ENCODE results near the gene RMND5B.

The RMND5B gene

DNA sequence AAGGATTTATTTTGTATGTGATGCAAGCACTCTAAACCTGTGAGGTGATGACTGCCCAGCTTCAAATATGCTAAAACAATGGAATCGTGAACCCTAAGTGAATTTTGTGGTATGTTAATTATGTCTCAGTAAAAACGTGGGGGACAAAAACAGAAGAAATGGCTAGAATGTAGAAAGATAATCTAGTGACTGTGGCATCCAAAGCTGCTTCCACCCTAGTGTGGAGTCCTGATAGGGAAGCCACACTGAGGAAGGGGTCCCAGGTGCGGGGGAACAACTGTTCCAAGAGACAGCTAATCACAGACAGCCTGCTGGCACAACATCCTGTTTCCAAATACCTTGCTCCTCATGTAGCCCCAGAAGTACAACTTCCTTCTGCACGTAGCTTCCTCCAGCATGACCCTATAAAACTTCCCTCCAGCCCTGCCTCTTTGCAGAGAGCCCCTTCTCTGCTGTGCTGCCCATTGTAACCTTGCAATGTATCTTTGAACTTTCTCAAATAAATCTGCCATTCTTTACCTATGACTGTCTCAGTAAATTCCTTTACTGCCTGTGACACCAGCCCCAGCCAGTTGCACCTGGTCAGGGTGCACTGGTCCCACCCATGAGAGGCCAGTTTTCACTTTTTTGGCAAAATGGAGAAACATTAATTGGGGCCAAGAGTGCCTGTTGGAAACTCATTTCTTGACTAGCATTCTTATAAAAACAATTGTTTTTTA, 51.5 kb downstream of the RMND5B start:
- TF ChIP-seq ZFX (IDR thresholded peaks at IDR 0.05), result no peak
- TF ChIP-seq, protein P1, sequence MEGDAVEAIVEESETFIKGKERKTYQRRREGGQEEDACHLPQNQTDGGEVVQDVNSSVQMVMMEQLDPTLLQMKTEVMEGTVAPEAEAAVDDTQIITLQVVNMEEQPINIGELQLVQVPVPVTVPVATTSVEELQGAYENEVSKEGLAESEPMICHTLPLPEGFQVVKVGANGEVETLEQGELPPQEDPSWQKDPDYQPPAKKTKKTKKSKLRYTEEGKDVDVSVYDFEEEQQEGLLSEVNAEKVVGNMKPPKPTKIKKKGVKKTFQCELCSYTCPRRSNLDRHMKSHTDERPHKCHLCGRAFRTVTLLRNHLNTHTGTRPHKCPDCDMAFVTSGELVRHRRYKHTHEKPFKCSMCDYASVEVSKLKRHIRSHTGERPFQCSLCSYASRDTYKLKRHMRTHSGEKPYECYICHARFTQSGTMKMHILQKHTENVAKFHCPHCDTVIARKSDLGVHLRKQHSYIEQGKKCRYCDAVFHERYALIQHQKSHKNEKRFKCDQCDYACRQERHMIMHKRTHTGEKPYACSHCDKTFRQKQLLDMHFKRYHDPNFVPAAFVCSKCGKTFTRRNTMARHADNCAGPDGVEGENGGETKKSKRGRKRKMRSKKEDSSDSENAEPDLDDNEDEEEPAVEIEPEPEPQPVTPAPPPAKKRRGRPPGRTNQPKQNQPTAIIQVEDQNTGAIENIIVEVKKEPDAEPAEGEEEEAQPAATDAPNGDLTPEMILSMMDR (conservative IDR thresholded peaks at IDR 0.05), result no peak
- H3K27ac ChIP-seq, result no peak overlapping the region

DNA sequence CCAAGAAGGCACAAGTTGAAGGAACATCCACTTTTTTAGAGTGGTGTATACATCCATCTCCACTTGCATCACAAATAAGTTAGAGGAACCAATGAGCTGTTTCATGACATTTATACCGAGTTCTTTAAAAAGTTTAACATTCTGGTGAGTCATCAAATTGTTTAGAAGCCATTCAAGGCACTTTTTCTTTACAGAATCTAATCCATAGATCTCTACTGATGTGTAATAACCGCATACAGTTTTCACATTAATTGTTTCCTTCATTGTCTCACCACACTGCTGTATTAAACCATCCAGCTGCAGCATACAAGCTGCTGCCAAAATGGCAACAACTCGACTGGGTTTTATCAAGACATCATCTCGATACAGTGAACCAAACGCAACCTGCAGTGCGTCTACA, 55.6 kb downstream of the RMND5B start:
- no peak overlapping the region for H3K27ac ChIP-seq

DNA sequence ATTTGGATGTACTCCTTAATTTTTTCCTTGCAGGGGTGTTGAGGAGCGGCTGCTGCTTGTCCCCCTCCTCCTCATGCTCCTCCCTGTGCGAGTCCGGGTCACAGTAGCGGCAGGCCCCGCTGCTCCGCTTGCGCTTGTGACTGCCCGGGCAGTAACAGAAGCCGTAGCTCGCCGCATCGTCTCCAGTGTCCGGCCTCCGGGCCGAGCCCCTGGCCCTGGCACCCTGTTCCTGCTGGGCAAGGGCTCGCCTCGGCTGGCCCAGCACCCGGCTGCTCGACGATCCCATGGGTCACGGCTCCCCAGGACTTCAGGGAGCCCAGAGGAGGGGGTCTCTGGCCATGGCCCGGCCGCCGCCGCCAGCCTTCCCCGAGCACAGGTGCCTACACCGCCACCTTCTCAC, 56.2 kb downstream of the RMND5B start, which contains the start of gene GMCL2:
Gene GMCL2, minus strand, starts transcription at position 358 of the 400 bp plus-strand sequence. Its CDS starts 72 bp downstream, at position 286.
- no peak for TF ChIP-seq ZFX (IDR thresholded peaks at IDR 0.05)
- no peak within 1 kb of the TSS for H3K27ac ChIP-seq

More for the DNA sequence above, 55.6 kb downstream of the RMND5B start:
- TF ChIP-seq, protein P1 (conservative IDR thresholded peaks at IDR 0.05), result no peak
- no peak for TF ChIP-seq ZFX (IDR thresholded peaks at IDR 0.05)

DNA sequence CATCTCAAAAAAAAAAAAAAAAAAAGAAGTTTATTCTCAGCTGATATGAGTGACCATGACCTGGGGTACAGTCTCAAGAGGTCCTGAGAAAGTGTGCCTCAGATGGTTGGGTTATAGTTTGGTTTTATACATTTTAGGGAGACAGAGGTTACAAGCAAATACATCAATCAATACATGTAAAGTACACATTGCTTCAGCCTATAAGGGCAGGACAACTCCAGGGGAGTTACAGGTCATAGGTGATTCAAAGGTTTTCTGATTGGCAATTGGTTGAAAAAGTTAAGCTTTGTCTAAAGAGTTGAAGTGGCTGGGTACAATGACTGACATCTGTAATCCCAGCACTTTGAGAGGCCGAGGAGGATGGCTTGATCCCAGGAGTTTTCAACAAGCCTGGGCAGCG, 58.6 kb downstream of the RMND5B start:
- no peak overlapping the region for H3K27ac ChIP-seq
- no peak for TF ChIP-seq ZFX (IDR thresholded peaks at IDR 0.05)
- TF ChIP-seq, protein P1 (conservative IDR thresholded peaks at IDR 0.05), result no peak

DNA sequence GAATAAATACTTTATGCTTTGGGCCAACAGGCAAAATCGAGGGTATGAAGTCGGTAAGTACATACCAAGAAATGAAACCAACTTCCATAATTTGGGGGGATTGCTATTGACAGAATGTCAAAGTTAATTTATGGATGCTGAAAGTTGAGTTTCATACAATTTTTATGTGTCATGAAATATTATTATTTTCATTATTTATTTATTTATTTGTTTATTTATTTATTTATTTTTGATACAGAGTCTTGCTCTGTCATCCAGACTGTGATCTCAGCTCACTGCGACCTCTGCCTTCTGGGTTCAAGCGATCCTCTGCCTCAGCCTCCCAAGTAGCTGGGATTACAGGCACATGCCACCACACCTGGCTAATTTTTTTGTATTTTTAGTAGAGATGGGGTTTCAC, 60.8 kb downstream of the RMND5B start:
- peak overlapping the region; percentile 53; the same call in 1 of the 2 replicates for H3K27ac ChIP-seq
- TF ChIP-seq, protein P1 (conservative IDR thresholded peaks at IDR 0.05), result no peak
- no peak for TF ChIP-seq ZFX (IDR thresholded peaks at IDR 0.05)

DNA sequence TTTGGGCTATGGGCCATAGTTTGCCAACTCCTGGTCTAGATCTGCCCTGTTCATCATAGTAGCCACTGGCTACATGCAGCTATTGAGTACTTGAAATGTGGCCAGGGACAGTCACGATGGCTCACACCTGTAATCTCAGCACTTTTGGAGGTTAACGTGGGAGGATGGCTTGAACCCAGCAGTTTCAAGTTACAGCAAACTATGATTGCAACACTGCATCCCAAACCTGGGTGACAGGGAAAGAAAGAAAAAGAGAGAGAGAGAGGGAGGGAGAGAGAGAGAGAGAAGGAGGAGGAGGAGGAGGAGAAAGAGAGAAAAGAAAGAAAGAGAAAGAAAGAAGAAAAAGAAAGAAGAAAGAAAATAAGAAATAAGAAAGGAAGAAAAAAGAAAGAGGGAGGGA, 61.4 kb downstream of the RMND5B start:
- TF ChIP-seq, protein P1 (conservative IDR thresholded peaks at IDR 0.05), result no peak
- no peak for TF ChIP-seq ZFX (IDR thresholded peaks at IDR 0.05)
- peak overlapping the region; percentile 53; the same call in 1 of the 2 replicates for H3K27ac ChIP-seq

DNA sequence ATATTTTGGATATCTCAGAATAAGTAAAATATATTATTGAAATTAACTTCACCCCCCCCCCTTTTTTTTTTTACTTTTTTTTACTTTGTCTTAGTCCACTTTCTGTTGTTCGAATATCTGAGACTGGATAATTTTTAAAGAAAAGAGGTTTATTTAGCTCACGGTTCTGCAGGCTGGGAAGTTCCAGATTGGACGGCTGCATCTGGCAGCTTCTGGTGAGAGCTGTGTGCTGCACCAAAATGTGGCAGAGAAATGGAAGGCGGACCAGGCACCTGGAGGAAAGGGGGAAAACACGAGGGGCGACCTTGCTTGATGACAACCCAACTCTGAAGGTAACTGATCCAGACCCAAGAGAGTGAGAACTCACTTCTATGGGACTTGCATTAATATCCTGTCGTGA, 62.0 kb downstream of the RMND5B start:
- no peak overlapping the region for H3K27ac ChIP-seq
- TF ChIP-seq ZFX (IDR thresholded peaks at IDR 0.05), result no peak
- TF ChIP-seq, protein P1 (conservative IDR thresholded peaks at IDR 0.05), result no peak
